NCI-H226 (cell line): ENCODE results near the gene PBXIP1.

Source experiments
- DNase-seq: peaks from one replicate; pipeline ENCODE4 v3.0.0-alpha.2; 2015

Gene PBXIP1

DNA sequence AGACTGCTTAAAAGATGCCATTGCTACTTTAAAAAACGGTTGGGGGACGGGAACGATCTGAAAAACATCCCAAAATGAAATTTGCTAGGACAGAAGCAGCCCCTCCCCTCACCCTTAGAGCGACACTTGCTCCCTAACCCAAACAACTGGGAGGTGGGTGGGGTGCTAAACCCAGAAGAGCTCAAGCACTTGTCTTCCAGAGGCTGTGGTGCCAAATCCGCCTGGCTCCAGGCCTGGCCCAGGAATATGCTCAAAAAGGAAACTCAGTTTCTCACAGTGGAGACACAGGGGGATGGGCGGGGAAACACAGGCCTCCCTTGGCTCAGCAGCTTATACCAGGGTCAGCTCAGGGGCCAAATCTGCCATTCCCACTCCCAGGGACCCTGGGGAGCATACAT is 644 bp upstream of the PBXIP1 start:
- DNase-seq = no peak

DNA sequence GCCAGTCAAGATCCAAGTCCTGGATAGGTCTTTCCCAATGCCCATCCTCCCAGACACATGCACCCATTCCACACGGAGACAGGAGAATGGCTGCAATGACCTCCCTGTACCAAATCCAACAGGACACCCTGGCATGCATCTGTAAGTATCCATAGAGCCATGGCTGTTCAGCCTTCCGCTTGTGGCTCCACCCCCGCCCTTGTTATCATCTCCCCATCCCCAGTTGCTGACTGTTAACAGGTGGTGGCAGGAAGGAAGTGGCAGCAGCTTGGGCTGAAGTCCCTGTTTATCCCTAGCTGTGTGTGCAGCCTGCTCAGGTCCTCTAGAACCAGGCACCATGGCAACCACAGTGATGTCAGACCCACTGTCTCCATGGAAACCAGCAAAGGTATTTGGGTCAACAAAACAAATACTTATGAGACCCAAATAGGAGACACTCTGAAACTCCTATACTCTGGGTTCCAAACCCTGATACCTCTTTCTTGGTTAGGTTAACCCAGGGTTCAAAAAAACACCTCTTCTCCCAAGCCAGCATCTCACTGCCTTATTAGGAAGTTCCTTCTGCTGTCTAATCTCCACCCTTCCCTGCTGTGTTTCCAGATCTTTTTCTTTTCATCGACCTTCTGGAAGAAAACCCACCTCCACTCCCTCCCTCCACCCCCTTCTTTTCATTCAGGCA is 721 bp downstream of the PBXIP1 start:
- DNase-seq = peak; percentile 32

DNA sequence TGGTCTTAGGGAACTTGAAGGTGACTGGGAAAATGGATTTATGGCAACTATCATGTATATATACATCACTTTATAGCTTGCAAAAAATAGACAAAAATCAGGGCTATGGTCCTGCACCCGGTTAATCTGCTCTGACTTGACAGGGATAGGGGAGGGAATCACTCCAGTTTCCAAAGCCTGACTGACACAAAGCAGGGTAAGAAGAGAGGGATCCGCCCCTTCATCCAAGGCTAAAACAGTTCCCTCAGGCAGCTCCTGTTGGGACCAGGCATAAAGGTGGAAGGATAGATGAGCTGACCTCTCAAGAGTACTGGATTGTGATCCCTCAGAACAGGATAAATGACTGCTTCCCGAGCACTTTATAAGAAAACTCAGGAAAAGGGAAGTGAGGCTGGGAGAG is 1.4 kb downstream of the PBXIP1 start:
- DNase-seq = no peak

DNA sequence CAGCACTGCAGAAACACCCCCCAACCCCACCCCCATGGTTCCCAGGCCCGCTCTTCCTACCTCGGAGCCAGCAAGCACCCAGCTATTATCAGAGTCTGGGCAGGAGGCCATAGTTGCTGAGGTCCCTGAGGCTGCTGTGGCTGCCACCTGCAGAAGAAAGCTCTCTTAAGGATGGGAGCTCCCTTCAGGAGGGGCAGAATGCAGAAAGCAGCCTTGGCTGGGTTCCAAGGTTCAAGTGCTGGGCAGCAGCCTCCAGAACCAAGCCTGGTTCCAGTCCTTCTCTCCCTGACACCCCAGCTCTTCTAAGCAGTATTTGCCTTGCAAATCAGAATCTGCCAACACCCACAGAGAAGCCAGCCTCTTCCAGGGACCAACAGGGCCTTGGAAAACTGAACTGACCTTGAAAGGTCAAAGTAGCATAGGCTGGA is 2.3 kb downstream of the PBXIP1 start:
- no peak for DNase-seq

DNA sequence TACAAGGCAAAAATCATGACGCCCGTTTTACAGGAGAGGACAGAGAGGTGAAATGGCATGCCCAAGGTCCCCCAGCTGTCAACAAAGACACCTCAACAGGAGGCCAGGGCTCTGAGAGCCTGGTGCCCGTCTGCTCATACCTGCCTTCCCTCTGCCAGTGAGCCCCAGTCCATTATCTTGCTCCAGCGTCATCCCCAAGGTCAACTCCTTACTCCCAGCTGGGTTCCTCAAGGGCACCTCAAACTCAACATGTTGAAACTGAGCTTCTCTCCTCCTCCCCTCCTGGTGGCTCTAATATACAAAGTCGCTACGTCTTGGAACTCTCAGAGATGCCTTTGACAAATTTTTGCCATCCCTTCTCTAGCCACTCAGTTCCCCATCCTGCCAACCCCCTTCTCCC is 3.2 kb downstream of the PBXIP1 start:
- DNase-seq = no peak

DNA sequence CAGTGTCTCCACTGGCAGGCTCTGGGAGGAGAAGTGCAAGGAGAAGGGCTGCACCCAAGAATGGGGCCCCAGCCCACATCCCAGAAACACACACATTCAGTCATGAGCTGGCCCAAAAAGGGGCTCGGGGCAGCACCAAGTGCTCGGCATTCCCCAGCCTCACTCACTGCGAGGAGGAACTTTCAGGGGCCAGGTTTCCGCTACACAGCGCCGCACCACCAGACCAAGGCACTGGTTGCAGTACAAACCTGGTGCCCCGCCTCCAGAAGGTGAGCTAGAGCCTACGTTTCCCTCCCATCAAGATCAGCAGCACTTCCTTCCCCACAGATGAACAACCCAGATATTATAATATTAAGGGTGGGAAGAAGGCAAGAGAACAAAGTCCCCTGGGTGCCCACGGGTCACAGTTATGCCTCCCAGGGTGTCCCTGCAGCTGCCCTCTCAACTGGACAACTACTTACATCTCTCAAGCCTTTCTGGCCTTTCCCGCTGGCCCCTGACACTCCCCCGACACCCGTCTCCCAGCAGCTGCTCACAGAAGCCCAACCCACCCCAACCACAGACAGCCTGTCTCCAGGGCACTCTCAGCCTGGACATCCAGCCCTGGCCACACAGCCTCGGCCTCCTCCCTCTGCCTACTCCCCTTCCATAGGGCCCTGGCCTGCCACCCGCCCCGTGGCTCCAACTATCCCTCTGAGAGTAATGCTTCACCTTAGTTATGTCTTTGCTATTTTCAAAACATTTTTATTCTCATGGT is 3.8 kb downstream of the PBXIP1 start:
- no peak for DNase-seq

DNA sequence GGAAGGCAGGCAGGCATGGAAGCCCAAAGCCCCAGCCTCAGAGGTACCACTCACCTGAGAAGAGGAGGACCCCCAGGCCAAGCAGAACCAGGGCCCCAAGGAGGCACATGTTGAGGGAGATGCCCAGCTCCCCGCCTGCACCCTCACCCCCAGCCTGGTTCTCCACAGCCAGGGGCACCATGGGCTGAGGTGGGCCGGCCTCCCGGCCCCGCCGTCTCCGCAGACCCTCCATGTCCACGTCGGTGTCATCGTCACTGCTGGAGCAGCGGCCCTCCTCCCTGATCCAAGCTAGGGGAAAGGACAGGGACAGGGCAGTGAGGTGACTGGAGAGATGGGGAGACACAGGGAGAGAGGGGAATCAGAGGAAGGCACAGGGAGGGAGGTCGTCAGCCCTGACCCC is 7.8 kb downstream of the PBXIP1 start:
- no peak for DNase-seq

DNA sequence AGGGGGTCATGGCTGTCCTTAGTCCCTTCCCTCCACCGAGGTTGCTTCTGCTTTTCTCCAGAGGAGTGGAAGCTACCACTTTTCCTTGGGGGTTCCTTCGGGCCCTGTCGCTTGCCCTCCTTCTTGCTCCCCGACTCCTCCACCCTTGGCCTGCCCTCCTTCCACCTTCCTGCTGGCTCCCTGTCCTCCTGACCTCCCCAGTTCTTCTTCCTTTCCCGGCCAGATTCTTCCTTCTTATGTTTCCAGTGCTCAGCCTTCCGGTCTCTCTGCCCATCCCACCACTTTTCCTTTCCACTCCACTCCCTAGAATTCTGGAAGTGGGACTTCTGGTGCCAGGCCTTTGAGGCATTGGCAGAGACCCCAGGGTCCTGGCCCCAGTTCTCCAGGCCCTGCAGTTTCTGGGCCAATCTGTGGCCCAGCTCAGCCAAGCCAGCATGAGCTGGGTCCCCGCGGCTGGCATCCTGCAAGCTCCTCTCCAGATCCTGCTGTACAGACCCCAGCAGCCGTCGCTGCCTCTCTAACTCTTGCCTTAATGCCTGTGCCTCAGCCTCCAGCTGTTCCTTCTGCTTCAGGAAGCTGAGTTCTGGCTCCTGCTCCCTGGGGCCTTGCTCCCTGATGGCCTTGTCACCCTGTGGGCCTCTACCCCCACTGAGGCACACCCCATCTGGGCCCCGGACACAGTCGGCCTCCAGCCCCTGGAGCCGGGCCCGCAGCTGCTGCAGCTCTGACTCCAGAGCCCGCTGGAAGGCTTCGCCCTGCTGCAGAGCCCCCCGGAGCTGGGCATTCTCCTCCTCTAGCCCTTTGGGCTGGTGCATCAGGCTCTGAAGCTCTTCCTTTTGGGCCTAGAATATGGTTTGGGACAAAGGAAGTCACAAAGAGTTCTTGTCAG is 9.7 kb downstream of the PBXIP1 start:
- no peak for DNase-seq

DNA sequence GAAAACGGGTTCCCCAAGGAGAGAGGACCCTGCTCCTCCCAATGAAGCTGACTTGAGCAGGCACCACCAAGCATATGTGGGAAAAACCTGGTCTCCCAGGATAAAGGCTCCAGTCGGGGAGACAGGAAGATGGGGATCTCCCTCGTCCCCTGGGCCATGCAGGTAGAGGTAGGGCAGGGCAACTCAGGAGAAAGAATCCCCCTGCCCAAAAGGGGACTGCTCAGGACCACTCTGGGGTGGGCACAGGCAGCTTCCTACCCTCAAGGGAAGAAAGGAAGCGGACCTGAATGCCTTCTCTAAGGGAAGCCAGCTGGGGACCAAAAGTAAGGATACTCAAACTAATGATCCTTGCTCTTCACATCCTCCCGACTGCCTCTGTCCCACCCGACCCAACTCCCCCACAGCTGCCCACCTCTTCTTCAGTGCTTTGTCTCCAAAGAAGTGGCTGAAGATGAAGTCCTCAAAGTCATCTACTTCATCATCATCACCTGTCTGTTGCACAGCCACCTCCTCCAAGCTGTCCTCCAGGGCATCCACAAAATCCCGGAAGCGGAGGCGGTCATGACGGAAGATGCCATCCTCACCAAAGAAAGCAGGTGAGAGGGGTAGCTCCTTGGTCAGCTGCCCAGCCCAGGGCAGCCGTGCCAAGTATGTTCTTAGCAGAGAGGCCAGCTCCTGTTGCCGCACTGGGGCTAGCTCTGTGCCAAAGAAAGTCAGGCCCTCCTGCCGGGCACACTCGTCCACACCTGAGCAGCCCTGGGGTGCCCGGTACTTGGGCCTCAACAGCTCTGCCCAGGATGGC is 10.5 kb downstream of the PBXIP1 start:
- DNase-seq = no peak

DNA sequence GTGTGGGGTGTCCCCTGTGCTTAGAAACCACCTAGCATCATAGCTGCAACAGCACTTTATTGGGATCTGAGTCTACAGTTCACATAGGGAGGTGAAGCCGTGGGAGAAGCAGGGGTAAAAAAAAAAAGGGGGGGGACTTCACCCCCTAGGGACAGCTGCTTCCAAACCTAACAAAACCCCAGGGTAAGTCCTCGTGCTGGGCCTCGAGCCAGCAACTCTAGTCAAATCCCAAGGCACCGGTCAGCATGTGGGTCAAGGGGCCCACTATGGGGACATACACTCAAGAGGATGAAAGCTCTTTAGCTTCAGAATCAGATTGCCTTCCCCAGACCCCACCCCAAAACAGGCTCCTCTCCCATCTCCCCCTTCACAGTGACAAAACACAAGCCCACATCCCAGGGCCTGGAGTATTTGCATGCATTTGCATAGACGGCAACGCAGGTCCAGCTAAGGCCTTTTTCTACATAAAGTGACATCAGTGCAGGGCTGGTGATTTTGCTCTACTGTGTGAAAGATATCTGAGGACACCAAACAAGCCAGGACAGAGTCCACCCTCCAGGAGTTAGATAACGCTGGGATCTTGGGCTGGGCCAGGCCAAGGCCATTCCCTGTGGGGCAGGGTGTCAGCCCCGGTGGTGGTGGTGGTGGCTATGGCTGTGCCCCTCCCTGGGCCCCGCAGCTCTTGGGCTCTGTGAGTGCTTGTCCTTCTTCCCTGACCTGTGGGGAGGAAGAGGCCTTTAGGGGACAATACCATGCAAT is 11.3 kb downstream of the PBXIP1 start:
- DNase-seq = no peak

DNA sequence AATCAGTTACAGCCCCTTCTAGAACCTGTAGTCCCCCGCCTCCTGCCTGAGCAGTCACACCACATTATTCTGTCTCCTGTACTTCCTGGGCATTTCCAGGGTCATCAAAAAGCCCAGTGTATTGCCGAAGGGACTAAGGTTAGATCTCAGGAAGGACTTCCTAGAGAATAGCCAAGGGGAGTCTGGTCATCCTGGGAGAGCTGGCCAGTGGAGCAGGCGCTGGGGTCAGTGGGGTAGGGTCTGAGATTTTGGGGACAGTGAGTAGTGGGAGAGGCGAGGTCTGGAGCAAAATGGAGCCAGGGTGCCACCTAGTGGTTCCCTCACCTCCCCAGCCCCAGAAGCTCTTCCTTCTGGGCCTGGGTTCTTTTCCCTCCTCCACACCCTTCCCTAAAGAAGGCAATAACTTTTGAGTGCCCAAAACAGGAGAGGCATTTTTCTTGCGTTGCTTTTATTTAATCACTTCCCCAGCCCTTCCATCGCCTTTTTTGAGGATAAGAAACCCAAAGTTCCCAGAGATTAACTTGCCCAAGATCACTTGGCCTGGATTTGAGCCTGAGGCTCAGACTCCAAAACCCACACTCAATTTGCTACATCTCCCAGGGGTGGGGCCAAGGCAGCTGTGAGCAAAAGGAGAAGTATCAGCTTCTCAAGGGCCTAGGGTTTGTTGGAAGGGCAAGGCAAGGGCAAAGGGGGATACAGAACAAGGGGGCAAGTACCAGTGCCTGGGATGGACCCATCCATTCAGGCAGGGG is 12.1 kb downstream of the PBXIP1 start:
- no peak for DNase-seq

DNA sequence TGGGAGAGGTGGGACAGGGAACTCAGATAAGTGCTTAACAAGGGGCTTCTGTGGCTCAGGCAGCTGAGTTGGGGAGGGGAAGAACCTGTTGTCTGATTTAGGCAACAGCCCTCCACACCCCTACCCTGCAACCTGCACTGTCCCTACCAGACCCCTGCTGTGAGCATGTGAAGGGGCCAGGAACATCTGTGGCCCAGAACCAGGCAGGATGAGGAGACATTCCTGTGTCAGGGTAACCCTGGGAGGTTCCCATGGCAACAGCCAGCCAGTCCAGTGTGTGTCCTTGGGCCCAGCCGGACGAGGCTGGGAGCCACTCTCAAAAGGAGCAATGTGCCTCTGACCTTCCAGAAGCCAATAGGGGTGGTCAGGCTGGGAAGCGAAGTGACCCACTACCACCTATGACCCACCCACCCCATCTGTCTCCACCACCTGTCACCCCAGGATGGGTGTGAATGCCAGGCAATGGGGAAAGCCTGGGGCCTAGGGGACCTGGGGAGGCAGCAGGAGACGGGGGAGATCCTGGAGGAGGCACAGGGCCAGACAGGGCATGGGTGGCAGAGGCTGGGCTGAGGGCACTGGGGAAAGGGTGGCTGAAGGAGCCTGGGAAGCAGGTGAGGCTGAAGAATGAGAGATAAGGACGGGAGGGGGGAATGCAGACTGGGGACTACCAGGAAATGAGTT is 14.4 kb downstream of the PBXIP1 start:
- no peak for DNase-seq

DNA sequence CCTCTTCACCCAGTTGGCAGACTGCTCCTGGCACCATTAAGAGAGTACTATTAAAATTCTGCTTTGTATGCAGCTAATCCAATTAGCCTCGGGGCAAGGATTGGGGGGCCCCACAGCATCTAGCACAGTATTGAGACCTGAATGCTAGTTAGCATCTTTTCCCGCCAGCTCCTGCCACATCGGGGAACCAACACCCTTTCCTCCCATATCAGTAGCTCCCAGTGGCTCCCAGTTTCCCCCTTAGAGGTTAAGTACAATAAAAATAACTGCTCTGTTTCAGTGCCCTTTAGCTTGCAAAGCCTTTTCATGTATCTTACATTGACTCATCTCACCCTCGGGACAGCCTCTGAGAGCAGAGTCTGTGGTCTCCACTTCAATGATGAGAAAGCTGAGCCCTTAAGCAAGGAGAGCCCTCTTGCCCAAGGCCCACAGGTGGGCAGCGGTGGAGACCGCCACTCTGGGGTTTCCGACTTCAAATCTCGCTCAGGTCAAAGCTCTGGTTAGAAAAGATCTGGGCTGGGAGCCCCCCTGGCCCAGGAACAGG is 15.2 kb downstream of the PBXIP1 start:
- DNase-seq = no peak

DNA sequence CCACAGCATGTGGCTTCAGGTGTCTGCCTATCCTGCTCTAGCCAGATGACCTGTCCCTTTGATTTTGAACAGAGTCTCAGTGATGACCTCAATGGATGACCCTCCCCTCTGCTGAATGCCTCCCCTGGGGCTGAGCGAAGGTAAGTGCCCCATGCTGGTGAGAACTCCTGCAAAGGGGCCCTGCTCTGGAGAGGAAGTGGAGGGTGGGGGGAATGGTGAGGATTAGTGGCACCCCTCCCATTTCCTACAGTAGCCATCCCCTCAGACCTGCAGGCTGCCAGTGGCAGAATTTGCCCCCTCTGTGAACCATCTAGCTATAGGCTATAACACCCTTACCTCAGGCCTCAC is 15.7 kb downstream of the PBXIP1 start:
- no peak for DNase-seq

DNA sequence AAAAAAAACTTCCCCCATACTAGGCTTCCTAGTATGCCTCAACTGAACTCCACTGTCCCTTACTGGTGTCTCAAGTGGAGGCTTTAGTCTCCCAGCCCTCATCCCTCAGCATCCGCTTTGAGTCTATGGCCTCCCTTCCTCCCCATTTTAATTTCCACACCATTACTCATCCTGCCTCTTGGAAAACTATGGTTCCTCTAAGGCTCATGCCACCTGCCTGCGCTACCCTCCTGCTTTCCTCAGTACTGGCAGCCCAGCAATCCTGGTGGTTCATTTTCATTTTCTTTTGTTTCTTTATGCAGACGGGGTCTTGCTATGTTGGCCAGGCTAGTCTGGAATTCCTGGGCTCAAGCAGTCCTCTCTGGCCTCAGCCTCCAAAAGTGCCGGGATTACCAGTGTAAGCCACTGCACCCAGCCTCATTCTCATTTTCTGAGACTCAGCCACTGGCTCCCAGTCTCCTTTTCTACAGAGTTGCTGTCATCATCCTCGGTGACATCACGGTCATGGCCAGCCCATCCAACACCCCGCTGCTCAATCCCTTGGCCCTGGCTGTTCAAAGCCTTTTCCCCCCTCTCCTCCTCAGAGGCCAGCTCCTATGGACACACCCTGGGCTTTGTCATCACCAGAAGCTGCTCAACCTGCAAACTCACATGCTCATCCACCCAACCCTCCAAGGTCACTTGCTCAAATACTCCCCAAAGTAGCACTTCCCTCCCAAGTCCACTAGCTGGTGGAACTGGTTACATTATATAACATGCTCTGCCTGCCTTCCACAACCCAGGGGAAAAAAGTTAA is 17.1 kb downstream of the PBXIP1 start:
- no peak for DNase-seq

DNA sequence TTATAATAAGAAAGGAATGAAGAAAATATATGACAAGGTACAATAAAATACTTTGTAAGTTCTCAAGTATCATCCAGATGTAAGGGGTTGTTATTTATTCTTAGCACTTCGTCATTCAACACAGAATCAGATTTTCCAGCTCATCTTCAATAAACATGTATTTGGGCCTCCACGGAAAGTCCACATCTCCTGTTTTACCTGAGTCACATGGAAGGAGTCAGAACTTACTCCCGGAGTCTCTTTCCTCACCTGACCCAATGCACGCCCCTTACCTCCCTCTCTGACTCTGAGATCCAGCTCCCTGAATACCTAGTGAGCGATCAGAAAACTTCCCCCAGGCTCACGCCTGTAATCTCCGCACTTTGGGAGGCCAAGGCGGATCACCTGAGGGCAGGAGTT is 17.9 kb downstream of the PBXIP1 start:
- no peak for DNase-seq

DNA sequence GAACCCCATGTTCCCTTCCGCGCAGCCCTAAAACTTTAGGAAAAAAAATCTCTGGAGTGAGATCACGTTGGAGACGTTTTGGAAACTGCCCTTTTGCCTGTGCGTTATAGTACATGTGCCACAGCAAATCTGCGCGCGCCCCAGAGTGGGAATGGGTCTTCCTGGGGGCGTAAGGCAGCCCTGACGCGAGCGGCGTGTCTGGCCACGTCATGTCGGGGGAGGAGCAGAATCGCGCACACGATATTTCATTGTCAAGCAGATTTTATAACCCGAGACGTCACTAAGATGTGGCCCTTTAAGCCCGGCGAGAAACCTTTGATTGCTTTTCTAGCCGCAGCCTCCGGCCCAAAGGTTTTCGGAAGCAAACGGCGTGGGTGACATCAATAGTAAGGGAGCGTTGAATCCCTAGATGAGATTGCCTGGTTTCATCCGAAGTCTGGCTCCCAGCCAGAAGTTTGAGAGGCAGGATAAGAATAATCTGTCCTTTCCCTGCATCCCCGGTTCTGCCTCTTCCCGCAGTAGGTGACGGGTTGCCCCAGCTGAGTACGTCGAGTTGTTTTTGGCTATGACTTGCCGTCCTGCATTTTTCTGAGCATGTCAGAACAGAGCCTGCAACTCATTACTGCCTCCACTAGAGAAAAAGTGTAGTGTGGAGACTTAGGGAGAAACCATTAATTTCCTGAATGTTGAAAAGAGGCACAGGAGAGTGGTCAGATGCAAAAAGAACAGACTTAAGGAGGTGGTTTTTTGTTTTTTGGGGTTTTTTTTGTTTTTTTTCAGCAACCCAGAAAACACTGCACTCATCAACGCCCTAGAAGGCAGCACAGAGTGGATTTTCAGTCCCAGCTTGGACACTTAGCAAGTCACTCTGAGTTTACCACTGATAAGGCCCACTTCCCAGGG is 18.6 kb downstream of the PBXIP1 start:
- peak; percentile 80 for DNase-seq

DNA sequence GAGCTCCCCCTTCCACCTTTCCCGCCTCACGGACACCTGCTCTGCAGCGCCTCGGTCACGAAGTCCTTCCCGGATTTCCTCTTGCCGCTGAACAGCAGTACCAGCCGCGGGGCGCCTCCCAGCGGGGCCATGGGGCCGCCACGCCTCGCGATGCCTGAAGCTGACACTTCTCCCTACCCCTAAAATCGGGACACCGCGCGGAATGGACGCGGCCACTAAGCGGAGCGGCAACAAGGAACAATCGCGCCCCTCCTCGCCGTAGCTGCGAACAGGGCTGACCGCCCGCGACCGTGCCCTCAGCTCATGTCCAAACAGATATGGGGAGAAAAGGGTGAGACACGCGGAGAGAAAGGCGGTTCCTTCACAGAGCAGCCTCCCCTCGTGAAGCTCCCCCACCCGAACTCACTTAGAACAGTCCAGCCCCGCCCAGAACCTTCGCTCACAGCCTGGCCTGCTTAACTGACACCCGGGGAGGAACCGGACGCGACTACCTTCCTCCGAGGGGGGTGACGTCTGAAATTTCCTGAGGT is 19.3 kb downstream of the PBXIP1 start, which contains the start of gene PMVK:
TSS of gene PMVK (minus strand) at position 165 of the 530 bp plus-strand sequence. CDS start at position 131, 34 bp downstream.
- peak; percentile 88 for DNase-seq
